Measurements from ENCODE around the gene IRF3.

Gene IRF3

DNA sequence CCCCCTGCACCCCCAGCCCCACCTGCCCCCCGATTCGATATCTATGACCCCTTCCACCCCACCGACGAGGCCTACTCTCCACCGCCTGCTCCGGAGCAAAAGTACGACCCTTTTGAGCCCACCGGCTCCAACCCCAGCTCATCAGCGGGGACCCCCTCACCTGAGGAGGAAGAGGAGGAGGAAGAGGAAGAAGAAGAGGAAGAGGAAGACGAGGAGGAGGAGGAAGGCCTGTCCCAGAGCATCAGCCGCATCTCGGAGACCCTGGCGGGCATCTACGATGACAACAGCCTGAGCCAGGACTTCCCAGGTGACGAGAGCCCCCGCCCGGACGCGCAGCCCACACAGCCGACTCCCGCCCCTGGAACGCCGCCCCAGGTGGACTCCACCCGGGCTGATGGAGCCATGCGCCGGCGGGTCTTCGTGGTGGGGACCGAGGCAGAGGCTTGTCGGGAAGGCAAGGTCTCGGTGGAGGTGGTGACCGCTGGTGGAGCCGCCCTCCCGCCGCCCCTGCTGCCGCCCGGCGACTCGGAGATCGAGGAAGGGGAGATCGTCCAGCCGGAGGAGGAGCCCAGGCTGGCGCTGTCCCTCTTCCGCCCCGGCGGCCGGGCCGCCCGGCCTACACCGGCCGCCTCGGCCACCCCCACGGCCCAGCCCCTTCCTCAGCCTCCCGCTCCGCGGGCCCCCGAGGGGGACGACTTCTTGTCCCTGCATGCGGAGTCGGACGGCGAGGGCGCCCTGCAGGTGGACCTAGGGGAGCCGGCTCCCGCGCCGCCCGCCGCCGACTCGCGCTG lies 14.4 kb downstream of the IRF3 start:
- no peak for DNase-seq
- 98% methylated on average over 49 of the region's 72 CpGs for WGBS
- H3K27me3 ChIP-seq (ENCODE audit: control insufficient read depth in 1 of 2, insufficient read depth in 1 of 2, low read length in 2 of 2) = no peaks in the 10 kb centered on the region

DNA sequence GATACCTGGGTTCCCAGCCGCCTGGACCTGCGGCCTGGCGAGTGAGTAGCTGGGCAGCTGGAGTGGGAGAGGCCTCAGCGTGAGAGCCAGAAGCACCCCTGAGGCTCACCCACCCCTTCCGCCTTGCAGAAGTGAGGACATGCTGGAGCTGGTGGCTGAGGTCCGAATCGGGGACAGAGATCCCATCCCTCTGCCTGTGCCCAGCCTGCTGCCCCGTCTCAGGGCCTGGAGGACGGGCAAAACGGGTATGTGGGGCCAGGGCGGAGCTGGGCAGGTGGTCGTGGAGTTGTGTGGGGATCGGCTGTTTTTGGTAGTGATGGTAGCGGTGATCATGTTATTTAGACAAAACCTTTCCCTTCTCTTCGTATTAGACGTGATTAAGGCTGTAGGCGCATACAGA lies 19.1 kb downstream of the IRF3 start:
- Histone ChIP-seq H4K91ac (ENCODE audit: low read length) (no peak overlapping the region), H3K14ac (ENCODE audit: low read length in 2 of 2) (no peak overlapping the region), H3K27me3 (ENCODE audit: control insufficient read depth in 1 of 2, insufficient read depth in 1 of 2, low read length in 2 of 2) (no peaks in the 10 kb centered on the region), H3K4me3 (ENCODE audit: insufficient read depth in 1 of 2, low read depth in 1 of 2, low read length in 2 of 2) (no peak overlapping the region), H3K4ac (ENCODE audit: low read depth in 1 of 2, low read length in 2 of 2) (no peak overlapping the region), H2AK5ac (ENCODE audit: low read length, severe bottlenecking) (no peak overlapping the region), H3K9ac (ENCODE audit: low read length) (no peak overlapping the region), H3K9me3 (ENCODE audit: control insufficient read depth, low read length) (no peaks in the 10 kb centered on the region), H3K23ac (ENCODE audit: low read length in 2 of 2) (no peak overlapping the region), H2BK5ac (ENCODE audit: low read depth, low read length, poor library complexity, severe bottlenecking) (no peak overlapping the region), H3K4me2 (ENCODE audit: low read length, poor library complexity, severe bottlenecking) (no peak overlapping the region), H3K79me1 (replicated peaks; ENCODE audit: low read length, poor library complexity, severe bottlenecking) (peaks cover 17% of the 10 kb centered on the region), H4K8ac (ENCODE audit: low read length) (no peak overlapping the region), H2BK12ac (ENCODE audit: low read length in 2 of 2) (no peak overlapping the region), H3K36me3 (ENCODE audit: control insufficient read depth in 1 of 2, insufficient read depth in 2 of 2, low read depth in 1 of 2, low read length in 2 of 2) (peaks cover 52 to 61% of the 10 kb centered on the region in 2 experiments), H3K27ac (ENCODE audit: low read length, poor library complexity, severe bottlenecking) (no peak overlapping the region), H2AFZ (ENCODE audit: low read depth, low read length) (no peak overlapping the region), H2BK120ac (ENCODE audit: low read depth, low read length) (no peak overlapping the region), H3K18ac (ENCODE audit: low read depth in 1 of 2, low read length in 2 of 2) (no peak overlapping the region), H3K4me1 (ENCODE audit: control insufficient read depth, insufficient read depth, low read depth, low read length) (peaks cover 18% of the 10 kb centered on the region), H2BK15ac (ENCODE audit: low read depth, poor library complexity, severe bottlenecking) (no peak overlapping the region)
- 97% methylated on average over 17 of the region's 17 CpGs for WGBS
- DNase-seq = no peak

More for the DNA sequence above, 14.4 kb downstream of the IRF3 start:
- Histone ChIP-seq H2BK5ac (ENCODE audit: low read depth, low read length, poor library complexity, severe bottlenecking) (no peak overlapping the region), H3K4me2 (ENCODE audit: low read length, poor library complexity, severe bottlenecking) (no peak overlapping the region), H3K4ac (ENCODE audit: low read depth in 1 of 2, low read length in 2 of 2) (no peak overlapping the region), H2BK12ac (ENCODE audit: low read length in 2 of 2) (no peak overlapping the region), H3K36me3 (ENCODE audit: control insufficient read depth in 1 of 2, insufficient read depth in 2 of 2, low read depth in 1 of 2, low read length in 2 of 2) (peaks cover 72 to 91% of the 10 kb centered on the region in 2 experiments), H2AFZ (ENCODE audit: low read depth, low read length) (no peak overlapping the region), H3K27ac (ENCODE audit: low read length, poor library complexity, severe bottlenecking) (no peak overlapping the region), H3K4me1 (ENCODE audit: control insufficient read depth, insufficient read depth, low read depth, low read length) (peaks cover 4% of the 10 kb centered on the region), H3K9me3 (ENCODE audit: control insufficient read depth, low read length) (no peaks in the 10 kb centered on the region), H2AK5ac (ENCODE audit: low read length, severe bottlenecking) (no peak overlapping the region), H2BK15ac (ENCODE audit: low read depth, poor library complexity, severe bottlenecking) (no peak overlapping the region), H3K9ac (ENCODE audit: low read length) (no peak overlapping the region), H3K23ac (ENCODE audit: low read length in 2 of 2) (no peak overlapping the region), H3K79me1 (replicated peaks; ENCODE audit: low read length, poor library complexity, severe bottlenecking) (peaks cover 48% of the 10 kb centered on the region), H4K91ac (ENCODE audit: low read length) (no peak overlapping the region), H3K18ac (ENCODE audit: low read depth in 1 of 2, low read length in 2 of 2) (no peak overlapping the region), H3K4me3 (ENCODE audit: insufficient read depth in 1 of 2, low read depth in 1 of 2, low read length in 2 of 2) (no peak overlapping the region), H2BK120ac (ENCODE audit: low read depth, low read length) (no peak overlapping the region), H4K8ac (ENCODE audit: low read length) (no peak overlapping the region), H3K14ac (ENCODE audit: low read length in 2 of 2) (no peak overlapping the region)

DNA sequence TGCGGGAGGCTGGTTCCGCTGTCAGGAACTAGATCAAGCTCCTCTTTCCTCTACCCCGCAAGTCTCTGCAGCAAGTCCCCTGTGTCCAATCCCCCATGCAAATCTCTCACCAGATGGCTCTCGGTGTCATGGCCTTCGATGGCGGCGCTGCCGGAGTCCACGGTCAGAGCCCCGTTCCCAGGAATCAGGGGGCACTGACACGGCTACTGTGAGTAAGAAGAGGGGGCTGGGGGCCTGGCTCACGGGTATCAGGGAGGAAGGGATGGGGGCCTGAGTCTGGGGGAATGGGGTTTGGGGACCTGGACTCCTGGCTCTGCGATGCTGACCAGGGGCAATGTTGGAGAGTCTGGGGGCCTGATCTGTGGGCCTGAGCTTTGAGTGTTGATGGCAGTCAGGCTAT lies 19.7 kb downstream of the IRF3 start:
- Histone ChIP-seq H3K23ac (ENCODE audit: low read length in 2 of 2) (no peak overlapping the region), H2BK5ac (ENCODE audit: low read depth, low read length, poor library complexity, severe bottlenecking) (no peak overlapping the region), H3K27me3 (ENCODE audit: control insufficient read depth in 1 of 2, insufficient read depth in 1 of 2, low read length in 2 of 2) (no peaks in the 10 kb centered on the region), H2BK120ac (ENCODE audit: low read depth, low read length) (no peak overlapping the region), H3K4me1 (ENCODE audit: control insufficient read depth, insufficient read depth, low read depth, low read length) (peaks cover 18% of the 10 kb centered on the region), H3K79me1 (replicated peaks; ENCODE audit: low read length, poor library complexity, severe bottlenecking) (peaks cover 14% of the 10 kb centered on the region), H2AFZ (ENCODE audit: low read depth, low read length) (no peak overlapping the region), H3K9ac (ENCODE audit: low read length) (no peak overlapping the region), H4K91ac (ENCODE audit: low read length) (no peak overlapping the region), H2AK5ac (ENCODE audit: low read length, severe bottlenecking) (no peak overlapping the region), H2BK12ac (ENCODE audit: low read length in 2 of 2) (no peak overlapping the region), H3K27ac (ENCODE audit: low read length, poor library complexity, severe bottlenecking) (no peak overlapping the region), H3K9me3 (ENCODE audit: control insufficient read depth, low read length) (no peaks in the 10 kb centered on the region), H2BK15ac (ENCODE audit: low read depth, poor library complexity, severe bottlenecking) (no peak overlapping the region), H3K4me3 (ENCODE audit: insufficient read depth in 1 of 2, low read depth in 1 of 2, low read length in 2 of 2) (no peak overlapping the region), H3K18ac (ENCODE audit: low read depth in 1 of 2, low read length in 2 of 2) (no peak overlapping the region), H3K36me3 (ENCODE audit: control insufficient read depth in 1 of 2, insufficient read depth in 2 of 2, low read depth in 1 of 2, low read length in 2 of 2) (peaks cover 52 to 55% of the 10 kb centered on the region in 2 experiments), H3K4ac (ENCODE audit: low read depth in 1 of 2, low read length in 2 of 2) (no peak overlapping the region), H3K4me2 (ENCODE audit: low read length, poor library complexity, severe bottlenecking) (no peak overlapping the region), H3K14ac (ENCODE audit: low read length in 2 of 2) (no peak overlapping the region), H4K8ac (ENCODE audit: low read length) (no peak overlapping the region)
- over 99% methylated on average over 13 of the region's 13 CpGs for WGBS
- no peak for DNase-seq

DNA sequence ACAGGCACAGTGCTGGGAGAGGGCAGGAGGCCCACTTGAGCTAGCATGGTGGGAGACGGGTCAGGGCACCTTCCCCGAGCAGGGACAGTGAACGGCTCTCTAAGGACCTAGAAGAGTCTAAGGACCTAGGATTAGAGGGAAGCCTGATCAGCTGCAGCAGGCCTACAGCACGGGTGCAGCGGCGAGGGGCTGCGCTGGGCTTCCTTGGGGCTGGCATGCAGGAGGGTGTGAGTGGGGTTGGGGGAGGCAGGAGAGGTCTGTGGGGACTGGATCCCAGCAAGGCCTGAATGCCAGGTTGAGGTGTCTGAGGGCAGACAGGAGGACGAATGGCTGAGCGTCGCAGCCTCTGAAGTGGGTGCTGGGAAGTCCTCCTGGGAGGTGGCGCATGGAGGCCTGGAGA lies 20.1 kb downstream of the IRF3 start:
- Histone ChIP-seq H3K9ac (ENCODE audit: low read length) (peak overlapping the region; percentile 51), H3K4me2 (ENCODE audit: low read length, poor library complexity, severe bottlenecking) (no peak overlapping the region), H2BK15ac (ENCODE audit: low read depth, poor library complexity, severe bottlenecking) (no peak overlapping the region), H4K91ac (ENCODE audit: low read length) (no peak overlapping the region), H2BK5ac (ENCODE audit: low read depth, low read length, poor library complexity, severe bottlenecking) (no peak overlapping the region), H3K23ac (ENCODE audit: low read length in 2 of 2) (no peak overlapping the region), H3K36me3 (ENCODE audit: control insufficient read depth in 1 of 2, insufficient read depth in 2 of 2, low read depth in 1 of 2, low read length in 2 of 2) (peaks cover 51 to 52% of the 10 kb centered on the region in 2 experiments), H3K4me3 (ENCODE audit: insufficient read depth in 1 of 2, low read depth in 1 of 2, low read length in 2 of 2) (no peak overlapping the region), H3K14ac (ENCODE audit: low read length in 2 of 2) (no peak overlapping the region), H4K8ac (ENCODE audit: low read length) (peak overlapping the region; percentile 19), H3K18ac (ENCODE audit: low read depth in 1 of 2, low read length in 2 of 2) (no peak overlapping the region), H3K4ac (ENCODE audit: low read depth in 1 of 2, low read length in 2 of 2) (no peak overlapping the region), H3K79me1 (replicated peaks; ENCODE audit: low read length, poor library complexity, severe bottlenecking) (peaks cover 12% of the 10 kb centered on the region), H2BK12ac (ENCODE audit: low read length in 2 of 2) (no peak overlapping the region), H3K27me3 (ENCODE audit: control insufficient read depth in 1 of 2, insufficient read depth in 1 of 2, low read length in 2 of 2) (no peaks in the 10 kb centered on the region), H2BK120ac (ENCODE audit: low read depth, low read length) (no peak overlapping the region), H3K4me1 (ENCODE audit: control insufficient read depth, insufficient read depth, low read depth, low read length) (peaks cover 18% of the 10 kb centered on the region), H3K27ac (ENCODE audit: low read length, poor library complexity, severe bottlenecking) (no peak overlapping the region), H3K9me3 (ENCODE audit: control insufficient read depth, low read length) (no peaks in the 10 kb centered on the region), H2AFZ (ENCODE audit: low read depth, low read length) (no peak overlapping the region), H2AK5ac (ENCODE audit: low read length, severe bottlenecking) (no peak overlapping the region)
- 97% methylated on average over 11 of the region's 11 CpGs for WGBS
- DNase-seq = no peak
